Measurements from ENCODE around the gene EHBP1.
"Not testable (repeated sequence)": the region's sequence is repeated elsewhere in the genome, so short reads cannot be mapped to it uniquely, and the experiment has no call there.

Gene EHBP1

DNA sequence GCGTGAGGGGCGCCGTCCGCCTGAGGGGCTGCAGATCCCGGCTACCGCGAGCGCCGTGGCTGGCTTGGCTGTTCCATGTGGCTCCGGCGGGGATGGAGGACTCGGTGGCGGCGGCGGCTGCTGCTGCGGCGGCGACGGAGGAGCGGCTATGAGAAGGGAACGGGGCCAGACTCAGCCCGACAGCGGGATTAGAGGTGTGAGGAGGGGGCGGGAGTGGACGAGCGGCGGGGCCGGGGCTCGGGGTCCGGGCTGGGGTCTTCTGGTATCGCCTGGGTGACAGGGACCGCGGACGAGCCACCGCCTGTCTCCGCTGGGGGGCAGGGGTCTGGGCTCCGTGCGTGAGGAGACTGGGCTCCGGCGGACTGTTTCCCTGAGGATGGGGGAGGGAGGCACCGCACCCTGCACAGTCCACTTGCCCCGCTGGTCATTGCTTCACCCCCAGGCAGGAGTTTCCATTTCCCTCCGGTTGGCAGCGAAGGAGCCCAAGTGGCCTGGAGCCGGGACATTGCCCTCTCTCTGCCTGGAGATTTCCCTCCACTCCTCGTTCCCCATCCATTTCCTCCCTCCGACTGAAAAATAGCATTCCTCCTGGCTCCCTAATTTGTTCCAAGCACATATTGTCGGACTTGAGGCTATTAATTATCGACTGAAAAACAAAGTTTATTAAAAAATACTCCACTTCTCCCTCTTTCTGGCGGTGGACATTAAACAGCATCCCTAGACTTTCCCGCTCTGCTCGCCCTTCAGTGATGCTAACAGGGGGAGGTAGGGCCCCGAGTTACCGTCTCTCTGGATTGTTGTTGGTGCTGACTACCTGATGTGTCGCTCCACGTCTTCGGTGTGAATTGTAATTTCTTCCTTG, 577 bp downstream of the EHBP1 start:
- DNase-seq (ENCODE audit: low read depth), result peak; percentile 7

DNA sequence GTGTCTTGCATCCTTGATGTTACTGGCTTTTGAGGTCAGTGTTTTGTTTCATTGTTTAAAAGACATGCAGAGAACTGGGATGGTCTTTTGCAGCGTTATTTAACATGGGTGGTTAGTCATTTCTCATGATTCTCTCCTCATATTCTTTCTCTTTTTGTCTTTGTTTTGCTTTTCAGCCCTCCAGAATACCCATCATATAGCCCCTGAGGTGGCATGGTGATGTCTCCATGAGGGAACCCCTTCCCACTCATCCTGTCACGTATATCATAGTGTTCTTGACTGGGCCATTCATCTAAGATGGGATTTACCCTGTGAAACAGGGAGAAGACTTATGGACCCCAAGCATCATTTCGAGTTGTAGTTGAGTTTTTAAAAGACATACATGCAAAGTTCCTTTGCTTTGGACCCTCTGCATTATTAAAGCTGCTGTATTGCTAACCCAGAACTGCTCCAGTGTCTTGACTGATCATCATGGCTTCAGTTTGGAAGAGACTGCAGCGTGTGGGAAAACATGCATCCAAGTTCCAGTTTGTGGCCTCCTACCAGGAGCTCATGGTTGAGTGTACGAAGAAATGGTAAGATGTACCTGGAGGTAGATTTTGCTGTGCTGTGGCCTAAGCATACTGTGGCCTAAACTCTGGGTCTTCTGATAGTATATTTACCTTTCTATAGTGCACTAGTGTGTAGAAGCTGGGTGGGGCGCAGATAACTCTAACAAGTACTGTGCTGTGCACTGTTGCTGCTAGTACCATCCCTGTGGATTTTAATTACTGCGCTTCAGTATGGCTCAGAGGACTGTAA, 1.4 kb downstream of the EHBP1 start:
- DNase-seq (ENCODE audit: low read depth), result no peak

DNA sequence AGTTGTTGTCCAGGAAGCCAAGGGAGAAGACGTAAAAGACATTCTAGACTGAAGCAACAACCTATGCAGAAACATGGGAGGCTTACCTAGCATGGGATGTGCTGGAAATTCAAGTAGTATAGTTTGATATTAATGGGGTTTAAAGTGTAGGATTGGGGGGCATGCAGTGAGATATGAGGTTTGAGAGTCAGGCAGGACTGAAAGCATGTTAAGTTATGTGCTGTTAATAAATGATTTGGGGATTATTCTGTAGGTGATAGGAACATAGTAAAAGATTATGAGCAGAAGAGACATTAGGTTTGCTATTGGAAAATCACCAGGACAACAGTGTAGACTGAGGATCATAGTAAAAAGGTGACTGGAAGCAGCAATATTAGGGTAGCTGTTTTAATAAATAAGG, 3.2 kb downstream of the EHBP1 start:
- no peak for DNase-seq (ENCODE audit: low read depth)

DNA sequence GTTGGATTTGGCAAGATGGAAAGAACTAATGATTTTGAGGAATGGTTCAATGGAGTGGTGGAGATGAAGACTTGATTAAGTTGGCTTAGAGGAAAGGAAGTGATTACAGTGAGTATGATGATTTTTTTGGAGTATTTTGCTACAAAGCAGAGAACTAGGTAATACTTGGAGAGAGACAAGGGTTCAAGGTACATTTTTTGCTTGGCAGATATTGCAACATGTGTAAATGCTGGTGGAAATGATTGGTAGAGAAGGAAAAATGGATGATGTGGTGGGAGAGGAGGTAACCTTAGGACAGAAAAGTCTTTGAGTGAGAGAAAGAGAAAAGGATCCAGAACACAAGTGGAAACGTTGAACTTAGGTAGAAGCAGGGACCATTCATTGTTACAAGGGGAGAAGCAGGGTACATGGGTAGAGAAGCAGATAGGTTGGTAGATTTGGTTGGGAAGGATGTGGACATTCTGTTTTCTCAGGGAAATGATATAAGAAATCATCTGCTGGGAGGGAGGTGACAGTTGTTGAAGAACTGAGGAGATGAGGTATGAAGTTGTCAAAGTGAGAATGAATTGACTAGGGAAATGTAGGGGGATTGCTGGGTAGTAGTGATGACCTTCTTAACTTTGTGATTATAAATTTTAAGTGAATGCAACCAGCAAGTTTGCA, 6.5 kb downstream of the EHBP1 start:
- no peak for DNase-seq (ENCODE audit: low read depth)

DNA sequence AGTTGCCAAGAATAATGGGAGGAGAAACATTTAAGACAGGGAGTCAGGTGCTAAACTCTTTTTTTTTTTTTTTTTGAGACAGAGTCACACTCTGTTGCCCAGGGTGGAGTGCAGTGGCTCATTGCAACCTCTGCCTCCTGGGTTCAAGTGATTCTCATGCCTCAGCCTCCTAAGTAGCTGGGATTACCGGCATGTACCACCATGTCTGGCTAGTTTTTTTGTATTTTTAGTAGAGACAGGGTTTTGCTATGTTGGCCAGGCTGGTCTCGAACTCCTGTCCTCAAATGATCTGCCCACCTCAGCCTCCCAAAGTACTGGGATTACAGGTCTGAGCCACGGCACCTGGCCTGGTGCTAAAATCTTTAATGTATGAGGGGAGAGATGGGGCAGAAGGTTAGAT, 7.7 kb downstream of the EHBP1 start:
- not testable (repeated sequence) for DNase-seq (ENCODE audit: low read depth)

DNA sequence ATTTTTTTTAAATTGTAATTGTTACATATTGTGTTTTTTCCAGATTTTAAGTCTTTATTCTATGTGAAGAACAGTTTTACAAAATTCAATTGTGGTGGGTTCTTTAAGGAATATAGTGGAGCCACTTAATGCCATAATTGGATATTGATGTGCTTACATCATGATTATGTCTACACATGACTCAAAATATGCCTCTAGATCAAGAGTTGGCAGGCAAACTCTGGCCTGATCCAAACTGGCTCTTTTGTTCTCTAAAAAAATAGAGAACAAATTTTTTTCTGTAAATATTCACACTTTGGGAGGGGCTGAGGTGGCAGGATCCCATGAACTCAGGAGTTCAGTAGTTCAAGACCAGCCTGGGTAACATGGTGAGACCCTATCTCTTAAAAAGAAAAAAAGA, 8.3 kb downstream of the EHBP1 start:
- DNase-seq (ENCODE audit: low read depth), result no peak

DNA sequence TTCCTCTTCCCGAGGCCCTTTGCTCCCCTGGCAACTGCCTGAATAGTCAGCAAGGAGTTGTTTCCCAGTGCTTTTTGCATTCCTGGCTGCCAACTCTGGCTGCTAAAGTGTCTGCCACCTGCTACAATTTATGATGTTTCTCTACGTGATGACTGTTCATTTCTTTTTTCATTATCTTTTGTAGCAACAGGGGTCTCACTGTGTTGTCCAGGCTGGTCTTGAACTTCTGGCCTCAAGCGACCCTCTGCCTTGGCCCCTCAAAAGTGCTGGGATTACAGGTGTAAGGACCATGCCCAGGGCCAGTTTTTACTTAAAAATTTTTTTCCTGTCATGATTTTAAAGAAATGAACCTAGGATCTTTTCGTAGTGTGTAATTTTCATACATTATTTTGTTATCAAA, 11.3 kb downstream of the EHBP1 start:
- DNase-seq (ENCODE audit: low read depth), result no peak

DNA sequence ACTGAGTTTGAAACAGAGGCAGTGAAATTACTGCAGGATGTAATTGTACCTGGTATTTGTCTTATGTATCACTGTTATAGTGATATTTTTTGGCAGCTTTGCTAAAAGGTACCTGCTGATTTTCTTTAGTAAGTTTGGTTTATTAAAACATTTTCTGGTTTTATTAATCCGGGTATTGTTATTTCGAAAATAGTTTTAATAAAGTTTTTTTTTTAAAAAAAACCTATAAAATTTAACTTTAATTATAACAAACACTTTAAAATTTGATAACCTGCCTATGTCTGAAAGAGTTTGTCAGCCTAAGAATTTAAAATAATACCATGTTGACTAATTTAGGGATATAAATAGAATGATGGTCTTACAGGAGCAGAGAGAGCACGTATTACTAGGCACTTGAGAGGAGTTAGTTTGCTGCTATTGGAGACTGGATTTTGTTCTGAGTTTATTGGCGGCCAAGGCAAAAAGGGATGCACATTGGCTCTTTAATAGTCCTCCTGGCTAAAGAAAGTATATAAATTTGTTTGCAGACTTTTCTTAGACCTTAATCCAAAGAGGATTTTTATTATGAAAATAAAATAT, 12.1 kb downstream of the EHBP1 start:
- no peak for DNase-seq (ENCODE audit: low read depth)

DNA sequence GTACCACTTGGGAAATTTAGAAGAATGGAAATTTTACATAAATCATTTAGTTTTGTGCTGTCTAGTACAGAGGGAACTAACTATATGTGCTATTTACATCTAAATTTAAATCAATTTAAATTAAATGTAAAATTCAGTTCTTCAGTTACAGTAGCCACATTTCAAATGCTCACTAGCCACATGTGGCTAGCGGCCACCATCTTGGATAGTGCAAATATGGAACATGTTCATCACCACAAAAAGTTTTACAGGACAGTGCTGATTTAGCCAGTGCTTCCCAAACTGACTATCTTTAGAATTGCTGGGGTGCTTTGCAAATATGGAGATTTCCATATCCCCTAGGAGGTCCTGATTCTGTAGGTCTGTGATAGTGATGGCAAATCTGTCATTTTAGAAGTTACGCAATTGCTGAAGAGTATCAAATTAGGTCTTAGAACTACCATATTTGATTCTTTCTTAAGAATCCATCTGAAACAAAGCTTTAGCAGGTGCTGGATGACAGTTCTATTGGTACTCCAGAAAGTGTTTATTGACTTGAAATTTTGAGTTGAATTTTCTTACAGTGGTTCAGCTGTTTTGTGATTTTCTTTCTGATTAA, 12.8 kb downstream of the EHBP1 start:
- no peak for DNase-seq (ENCODE audit: low read depth)

DNA sequence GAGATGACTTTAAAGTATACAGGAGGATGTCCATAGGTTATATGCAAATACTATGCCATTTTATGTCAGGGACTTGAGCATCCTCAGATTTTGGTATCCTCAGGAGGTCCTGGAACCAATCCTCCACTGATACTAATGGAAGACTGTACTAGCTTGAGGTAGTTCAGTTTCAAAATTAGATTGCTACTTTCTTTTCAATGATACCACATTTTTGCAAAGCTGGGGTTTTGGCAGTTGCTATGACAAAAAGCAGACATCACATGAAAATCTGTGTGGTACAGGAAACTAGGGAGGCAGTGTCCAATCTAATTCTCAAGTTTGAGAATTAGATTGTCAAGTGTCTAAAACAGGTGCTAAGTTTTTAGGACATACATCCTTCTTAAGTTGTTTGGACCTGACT, 14.2 kb downstream of the EHBP1 start:
- no peak for DNase-seq (ENCODE audit: low read depth)

DNA sequence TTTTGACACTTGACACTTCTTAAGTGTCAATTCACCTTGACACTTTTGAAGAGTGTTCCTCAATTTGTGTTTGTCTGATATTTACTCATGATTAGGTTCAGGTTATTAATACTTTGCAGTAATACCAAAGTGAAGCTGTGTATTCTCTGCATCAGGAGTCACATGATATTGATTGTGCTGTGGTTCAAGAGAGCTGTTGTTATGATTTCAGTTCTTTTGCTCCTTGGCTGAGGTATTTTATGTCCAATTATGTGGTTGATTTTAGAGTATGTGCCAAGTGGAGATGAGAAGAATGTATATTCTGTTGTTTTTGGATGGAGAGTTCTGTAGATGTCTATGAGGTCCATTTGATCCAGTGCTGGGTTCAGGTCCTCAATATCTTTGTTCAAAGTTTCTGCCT, 17.2 kb downstream of the EHBP1 start:
- no peak for DNase-seq (ENCODE audit: low read depth)

DNA sequence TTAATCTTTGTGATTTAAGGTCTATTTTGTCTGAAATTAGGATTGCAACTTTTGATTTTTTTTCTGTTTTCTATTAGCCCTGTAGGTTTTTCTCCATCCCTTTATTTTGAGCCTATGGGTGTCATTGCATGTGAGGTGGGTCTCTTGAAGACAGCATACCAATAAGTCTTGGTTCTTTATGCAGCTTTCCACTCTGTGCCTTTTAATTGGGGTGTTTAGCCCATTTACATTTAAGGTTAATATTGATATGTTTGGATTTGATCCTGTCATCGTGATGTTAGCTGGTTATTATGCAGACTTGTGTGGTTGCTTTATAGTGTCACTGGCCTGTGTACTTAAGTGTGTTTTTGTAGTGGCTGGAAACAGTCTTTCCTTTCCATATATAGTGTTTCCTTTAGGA, 17.7 kb downstream of the EHBP1 start:
- DNase-seq (ENCODE audit: low read depth), result no peak

DNA sequence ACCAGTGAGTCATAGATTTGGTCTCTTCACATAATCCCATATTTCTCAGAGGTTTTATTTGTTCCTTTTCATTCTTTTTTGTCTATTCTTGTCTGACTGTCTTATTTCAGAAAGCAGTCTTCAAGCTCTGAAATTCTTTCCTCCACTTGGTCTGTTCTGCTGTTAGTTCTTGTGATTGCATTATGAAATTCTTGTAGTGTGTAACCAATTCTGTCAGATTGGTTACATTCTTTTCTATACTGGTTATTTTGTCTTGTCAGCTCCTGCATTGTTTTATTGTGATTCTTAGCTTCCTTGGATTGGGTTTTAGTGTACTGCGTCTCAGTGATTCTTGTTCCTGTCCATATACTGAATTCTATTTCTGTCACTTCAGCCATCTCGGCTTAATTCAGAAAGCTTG, 18.6 kb downstream of the EHBP1 start:
- no peak for DNase-seq (ENCODE audit: low read depth)

DNA sequence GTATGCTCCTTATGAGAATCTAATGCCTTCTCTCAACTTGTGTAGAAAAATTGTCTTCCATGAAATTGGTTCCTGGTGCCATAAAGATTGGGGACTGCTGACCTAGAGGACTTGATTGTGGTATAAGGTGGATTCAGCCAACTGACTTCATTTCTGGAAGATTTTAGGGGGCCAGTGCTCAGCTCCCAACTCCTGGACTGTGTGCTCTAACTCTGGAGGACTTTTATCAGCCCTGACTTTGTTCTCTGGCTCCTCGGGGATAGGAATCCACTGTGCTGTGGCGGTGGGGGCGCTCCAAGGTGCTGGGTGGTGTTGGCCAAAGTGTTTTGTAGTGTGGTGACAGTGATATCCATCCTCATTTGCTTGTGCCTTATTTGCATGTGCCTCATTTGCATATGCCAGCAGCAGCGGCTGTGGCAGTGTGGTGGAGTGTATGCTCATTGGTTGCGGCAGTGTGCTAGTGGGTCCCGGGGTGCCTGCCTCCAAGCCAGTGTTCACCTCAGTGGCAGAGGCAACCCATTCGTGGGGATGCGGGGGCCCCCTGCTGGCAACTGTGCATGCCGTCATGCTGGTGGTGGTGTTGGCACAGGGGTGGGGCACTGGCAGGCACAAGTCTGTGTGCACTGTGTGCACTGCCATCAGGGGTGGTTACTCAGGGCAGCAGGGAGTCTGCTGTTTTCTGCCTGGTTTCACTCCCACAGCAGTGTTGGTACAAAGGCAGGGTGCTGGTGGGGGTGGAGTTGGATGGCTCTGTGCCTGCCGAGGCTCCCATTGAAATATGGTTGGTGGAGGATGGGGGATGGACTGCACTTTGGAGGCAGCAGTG, 19.6 kb downstream of the EHBP1 start:
- no peak for DNase-seq (ENCODE audit: low read depth)

DNA sequence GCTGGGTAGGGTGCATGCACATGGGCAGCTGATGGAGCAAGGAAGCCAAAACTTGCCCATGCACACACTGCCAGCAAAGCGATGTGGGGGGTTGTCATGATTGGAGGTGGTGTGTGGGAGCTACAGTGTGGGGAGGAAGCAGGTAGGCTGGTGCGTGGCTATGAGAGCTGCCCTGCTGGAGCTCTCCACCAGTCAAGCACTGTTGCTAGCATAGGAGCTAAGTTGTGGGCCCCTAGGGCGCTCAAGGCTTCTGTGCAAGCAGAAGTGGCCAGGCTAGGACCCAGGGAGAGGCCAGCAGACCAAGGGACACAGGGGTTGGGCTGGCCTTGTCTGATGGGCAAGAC, 20.2 kb downstream of the EHBP1 start:
- DNase-seq (ENCODE audit: low read depth), result no peak

DNA sequence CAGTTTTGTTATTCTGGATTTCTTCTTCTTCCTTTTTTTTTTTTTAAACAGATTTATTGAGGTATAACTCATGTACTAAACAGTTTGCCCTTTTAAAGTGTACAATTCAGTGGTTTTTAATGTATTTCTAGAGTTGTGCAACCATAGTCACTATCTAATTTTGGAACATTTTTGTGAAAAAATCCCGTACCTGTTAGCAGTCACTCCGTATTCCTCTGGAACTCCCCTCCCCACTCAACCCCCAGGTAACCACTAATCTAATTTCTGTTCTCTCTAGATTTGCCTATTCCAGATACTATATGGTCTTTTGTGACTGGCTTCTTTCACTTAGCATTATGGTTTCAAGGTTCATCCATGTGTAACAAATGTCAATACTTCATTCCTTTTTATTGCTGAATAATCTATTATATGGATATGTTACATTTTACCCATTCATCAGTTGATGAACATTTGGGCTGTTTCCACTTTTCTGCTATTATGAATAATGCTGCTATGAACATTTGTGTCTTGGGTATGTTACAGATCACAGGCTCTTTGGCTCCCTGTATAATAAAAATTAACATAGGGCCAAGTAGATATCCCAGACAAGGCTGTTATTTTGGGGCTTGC, 21.9 kb downstream of the EHBP1 start:
- no peak for DNase-seq (ENCODE audit: low read depth)

DNA sequence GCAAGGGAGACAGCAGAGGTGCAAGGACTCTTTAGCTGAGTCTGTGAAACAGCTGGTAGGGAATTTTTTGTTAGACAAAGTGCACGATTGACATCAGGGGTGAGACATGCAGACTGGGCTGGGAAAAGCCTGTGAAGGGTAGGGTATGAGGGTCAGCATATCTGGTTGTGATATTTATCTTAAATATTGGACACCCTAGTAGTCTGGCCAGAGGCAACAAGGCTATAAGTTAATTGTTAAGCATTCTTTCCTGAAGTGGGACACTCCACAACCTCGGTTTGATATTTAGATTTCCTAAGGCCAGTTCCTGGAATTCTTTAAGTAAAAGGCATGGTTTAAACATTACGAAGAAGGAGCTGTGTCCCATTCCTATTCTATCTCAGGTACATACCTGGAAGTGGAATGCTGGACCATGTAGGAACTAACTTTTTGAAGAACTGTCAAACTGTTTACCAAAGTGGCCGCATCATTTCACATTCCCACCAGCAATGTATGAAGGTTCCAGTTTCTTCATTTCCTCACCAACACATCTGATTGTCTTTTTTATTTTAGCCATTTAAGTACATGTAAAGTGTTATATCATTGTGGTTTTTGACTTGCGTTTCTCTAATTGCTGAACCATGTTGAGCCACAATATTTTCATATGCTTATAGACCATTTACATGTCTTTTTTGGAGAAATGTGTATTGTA, 22.5 kb downstream of the EHBP1 start:
- DNase-seq (ENCODE audit: low read depth), result no peak

DNA sequence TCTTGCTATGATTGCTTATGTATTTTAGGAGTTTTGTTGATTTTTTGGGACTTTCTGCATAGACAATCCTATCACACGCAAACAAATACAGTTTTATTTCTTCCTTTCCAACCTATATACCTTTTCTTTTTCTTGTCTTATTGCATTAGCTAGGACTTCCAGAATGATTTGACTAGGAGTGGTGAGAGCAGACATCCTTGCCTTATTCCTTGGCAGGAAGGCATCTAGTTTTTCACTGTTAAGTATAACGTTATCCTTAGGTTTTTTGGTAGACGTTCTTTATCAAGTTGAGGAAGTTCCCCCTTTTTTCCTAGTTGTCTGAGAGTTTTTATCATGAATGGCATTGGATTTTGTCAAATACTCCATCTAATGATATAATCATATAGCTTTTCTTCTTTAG, 25.8 kb downstream of the EHBP1 start:
- no peak for DNase-seq (ENCODE audit: low read depth)

DNA sequence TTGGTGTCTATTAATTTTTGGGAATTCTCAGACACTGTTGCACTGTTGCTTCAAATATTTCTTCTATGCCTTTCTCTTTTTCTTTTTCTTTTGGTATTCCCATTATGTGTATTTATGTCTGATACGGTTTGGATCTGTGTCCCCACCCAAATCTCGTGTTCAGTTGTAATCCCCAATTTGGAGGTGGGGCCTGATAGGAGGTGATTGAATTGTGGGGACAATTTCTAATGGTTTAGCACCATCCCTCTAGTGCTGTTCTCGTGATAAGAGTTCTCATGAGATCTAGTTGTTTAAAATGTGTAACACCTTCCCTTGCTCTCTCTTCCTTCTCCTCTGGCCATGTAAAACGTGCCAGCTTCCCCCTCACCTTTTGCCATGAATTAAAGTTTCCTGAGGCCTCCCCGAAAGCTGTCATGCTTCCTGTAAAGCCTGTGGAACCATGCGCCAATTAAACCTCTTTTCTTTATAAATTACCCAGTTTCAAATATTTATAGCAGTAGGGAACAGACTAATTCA, 26.8 kb downstream of the EHBP1 start:
- no peak for DNase-seq (ENCODE audit: low read depth)

DNA sequence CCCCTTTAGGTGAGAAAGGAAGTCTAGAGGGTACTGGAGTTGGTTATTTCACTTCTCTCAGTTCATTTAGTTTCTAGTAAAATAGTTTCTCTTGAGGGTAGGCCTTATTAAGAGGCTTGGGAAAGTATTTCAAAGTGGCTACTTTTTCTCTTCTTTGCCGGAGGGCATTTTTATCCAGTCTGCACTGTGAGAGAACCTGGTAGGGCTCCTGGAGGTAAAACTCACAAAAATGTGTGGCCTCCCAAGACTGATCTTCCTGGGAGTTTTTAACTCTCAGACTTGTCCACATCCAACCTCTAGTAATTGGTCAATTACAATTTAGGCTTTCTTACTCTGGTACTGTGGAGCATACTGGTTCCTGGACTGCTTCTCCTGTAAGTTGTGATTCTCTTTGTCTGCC, 28.0 kb downstream of the EHBP1 start:
- DNase-seq (ENCODE audit: low read depth), result no peak
